ENCODE measurements around the gene MCF2L2.
"Not testable (repeated sequence)": the region's sequence is repeated elsewhere in the genome, so short reads cannot be mapped to it uniquely, and the experiment has no call there.

MCF2L2 gene

DNA sequence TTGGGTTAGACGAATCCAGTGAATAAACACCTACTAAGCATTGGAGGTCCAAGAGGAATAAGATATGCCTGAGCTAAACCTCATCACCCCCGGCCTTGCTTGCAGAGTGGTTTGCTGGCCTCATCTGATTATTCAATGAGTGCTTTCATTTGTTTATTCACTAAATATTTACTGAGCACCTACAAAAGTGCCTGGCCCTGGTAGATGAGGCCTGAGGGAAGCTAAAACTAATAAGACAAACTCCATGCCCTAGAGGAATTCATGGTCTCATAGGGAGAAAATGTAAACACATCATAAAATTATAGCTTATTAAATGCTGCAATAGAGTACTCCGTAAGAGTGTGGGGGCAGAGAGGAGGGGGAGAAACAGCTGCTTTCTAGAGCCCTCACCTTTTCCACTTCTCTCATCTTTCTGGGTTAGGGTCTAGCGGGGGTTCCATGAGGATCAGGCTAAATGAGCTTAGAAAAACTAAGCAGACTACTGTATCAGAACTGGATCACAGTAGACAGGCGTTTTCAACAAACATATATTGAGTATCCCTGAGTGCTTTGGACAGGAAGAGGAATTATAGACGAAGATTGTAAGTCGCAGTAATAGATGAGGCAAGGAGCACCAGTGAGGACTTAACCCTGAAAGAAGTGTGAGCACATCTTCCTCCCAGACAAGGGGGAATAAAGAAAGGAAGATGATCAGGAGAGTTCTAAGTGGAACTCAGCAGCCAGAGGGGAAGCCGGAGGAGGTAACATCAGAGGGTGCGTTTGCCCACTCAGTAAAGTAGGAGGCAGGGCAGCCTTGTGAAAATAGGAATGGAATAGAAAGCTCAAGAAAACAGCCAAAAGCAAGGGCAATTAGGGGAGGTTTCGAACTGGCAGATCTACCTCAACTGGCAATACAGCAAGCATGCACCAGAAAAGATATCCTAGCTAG lies 234.4 kb downstream of the MCF2L2 start:
- DNase-seq: no peak

DNA sequence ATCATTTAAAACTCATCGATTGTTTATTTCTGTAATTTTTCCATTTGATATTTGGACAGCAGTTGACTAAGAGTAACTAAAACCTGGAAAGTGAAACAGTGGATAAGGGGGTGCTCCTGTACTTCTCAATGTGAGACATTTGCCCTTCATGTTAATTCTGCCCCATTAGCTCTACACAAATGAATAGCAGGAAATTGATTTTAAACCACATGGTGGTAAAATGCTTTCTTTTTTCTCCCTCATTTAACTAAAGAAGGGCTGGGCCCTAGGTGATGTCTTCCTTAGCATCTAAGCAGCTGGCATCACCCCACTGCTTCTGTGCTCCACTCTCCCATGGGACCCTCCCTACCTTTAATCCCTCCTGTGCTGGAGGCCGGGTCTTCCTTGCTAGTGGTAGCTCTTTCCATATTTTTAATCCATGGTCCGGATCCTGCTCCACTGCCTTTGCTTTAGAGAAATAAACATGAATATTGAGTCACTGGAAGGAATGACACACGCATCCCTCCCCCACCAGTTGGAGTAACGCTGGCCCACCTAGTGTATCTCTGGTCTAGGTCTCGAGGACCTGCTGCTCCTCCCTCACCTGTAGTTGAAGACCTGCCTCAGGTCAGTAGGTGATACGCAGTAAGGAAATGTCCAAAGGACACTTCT lies 235.6 kb downstream of the MCF2L2 start:
- no peak for DNase-seq

DNA sequence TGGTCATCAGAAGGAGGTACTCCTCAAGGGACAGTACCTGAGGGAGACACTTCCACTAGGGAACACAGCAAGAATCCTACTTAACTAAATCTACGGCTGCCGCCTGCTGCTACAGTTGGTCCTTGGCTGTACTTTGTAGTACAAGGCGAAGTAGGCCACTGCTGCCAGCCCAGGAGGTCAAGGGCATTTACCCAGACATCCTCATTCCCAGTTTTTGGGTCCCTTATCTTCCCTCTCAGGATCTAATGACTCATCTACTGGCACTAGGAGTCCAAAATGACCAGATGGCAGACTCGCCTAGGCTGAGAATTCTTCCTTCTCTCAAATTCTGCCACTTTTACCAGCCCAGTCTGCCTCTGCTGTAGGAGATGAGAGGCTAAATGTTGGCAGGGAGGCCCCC lies 238.8 kb downstream of the MCF2L2 start:
- no peak for DNase-seq

DNA sequence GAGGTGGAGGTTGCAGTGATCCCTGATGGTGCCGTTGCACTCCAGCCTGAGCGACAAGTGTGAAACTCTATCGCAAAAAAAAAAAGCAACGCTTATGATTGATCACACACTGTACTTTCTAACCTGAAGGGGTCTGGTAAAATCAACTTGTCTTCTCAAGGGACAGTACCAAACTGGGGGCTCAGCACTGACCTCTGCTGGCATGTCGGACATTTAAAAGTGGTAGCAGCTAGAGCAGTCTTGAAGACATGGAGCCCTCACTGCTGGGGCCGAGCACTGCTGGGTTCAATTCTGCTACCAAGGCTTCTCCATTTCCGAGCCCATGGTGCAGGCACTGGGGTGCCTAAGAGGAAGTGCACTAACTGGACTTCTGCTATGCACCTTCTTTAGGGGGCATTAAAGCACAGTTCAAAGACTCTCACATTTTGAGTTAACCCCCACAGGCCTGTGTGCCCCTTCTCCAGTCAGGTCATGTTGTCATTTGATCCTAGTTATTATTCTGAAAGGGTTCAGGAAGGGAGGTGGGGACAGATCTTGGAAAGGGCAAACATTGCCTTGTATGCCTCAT lies 239.4 kb downstream of the MCF2L2 start:
- DNase-seq: no peak

DNA sequence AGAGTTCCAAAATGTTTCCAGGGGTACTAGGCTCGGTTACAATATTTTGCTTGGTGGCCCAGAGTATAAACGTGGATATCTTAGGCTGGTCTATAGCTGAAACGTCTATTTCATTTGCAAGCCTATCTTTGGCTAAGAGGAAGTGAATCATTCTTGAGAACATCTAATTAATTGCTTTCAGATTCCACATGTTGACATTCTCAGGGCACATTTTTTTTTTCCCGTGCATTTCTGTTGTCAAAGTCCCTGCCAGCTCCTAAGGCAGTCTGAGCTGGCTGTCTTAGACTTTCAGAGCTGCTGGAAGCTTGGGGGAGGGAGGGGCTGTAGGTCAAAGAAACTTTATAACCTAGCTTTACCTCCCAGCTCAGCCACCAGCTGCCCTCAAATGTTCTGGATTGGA lies 242.7 kb downstream of the MCF2L2 start:
- peak; percentile 53 for DNase-seq

DNA sequence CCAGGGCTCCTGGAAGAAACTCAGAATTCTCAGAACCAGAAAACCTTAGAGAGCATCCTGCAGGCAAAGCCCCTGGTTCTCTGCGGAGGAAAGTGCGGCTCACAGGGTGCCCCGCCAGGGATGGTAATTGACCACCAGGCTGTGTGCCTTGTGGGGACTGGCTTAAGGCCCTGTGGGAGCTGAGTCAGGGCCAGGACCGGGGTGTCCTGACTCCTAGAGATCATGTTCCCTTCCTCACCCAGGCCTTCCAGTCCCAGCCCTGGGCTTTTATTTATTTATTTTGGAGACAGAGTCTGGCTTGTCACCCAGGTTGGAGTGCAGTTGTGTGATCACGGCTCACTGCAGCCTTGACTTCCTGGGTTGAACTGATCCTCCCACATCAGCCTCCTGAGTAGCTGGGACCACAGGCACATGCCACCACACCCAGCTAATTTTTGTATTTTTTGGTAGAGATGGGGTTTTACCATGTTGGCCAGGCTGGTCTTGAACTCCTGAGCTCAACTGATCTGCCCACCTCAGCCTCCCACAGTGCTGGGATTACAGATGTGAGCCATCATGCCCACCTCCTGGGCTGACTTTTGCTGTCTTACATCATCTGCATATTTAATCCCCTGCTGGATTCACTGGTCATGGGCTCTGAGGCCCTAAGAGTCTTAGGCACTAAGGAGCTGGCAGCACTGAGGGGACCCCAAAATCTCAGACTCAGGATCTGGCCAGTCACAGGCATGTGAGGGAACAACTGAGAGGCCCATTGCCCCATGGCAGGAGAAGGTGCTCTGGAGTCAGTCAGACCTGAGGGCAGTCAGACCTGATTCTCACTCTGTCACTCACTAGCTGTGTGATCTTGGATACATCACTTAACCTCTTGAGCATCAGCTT lies 245.4 kb downstream of the MCF2L2 start:
- DNase-seq: no peak

DNA sequence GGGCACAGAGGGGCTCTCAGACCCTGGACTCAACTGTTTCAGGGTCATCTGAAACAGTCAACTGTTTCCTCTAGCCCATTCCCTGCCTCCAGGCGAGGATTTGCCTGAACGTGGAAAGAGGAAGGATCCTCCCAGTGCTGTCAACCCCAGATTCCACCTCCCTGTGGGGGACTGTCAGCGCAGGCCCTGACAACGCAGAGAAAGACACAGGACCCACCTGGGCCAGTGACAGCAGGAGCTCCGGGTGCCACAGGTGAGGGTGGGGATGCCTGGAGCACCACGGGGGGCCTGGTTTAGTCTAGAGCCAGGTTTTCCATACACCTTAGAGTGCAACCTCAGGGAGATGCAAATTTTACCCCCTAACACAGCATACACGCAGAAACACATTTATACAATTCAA lies 246.3 kb downstream of the MCF2L2 start:
- no peak for DNase-seq

DNA sequence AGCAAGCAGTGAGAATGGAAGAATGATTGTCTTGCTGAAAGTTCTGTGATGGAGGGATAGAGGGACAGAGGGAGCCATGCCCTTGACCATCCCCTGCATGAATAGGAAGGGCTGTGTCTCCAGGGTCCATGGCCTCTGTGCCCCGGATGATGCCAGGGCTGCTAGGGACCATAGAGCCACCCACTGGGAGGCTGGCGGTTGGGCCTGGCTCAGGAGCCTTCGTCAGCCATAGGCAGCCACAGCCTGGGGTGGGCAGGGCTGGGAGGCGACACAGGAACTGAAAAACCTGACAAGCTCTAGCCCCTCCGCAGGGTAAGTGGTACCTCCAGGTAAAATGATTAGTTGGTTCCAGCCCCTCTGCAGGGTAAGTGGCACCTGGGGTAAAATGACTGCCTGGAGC lies 246.8 kb downstream of the MCF2L2 start:
- DNase-seq: no peak

DNA sequence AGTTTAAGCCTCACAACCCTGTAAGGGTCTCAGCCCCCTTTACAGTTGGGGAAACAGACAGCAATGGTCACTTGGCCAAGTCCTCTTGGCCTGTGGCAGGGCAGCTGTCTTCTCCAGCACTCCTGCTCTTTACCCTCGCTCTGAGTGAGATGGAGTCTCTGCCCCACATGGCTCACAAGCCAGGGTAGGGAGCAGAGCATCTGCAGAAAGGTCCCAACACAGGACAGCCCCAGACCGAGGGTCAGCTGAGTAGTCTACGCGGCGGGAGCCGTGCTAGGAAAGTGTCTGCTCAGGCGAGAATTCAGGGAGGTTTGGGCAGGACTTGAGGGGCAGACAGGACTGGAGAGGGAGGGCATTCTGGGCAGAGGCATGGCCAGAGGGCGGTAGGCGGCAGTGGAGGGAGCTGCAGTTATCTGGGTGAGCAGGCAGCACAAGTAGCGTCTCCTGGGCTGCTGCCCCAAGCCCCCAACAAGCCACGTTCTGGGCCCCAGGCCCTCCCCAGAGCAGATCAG lies 247.6 kb downstream of the MCF2L2 start:
- DNase-seq: no peak

DNA sequence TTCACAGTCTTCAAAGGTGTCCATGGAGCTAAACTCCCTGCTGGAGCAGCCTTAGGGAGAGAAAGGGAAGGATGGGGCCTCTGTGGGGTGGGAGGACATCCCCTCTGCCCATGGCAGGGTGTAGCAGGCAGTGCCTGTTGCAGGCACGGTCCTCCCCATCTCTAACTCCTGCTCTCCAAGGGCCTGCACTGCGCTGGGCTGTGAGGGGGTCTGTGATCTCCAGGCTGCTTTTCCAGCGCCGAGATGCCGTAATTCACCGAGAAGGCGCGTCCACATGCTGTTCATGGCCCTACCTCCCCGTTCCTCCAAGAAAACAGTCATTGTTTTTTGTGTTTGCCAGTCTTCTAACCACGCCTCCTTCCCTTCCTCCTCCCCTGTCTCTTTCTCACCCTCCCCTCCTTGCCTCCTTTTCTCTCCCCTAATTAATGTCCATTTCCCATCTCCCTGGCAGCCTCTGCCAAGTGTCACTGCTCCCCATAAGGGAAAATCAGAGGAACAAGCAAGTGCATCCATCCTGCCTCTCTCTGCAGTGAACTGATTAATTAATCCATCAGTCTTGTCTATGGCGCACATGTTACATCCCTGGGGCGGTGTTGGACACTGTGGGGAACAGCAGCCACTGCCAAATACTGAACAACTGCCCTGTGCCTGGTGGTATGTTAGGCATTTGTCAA lies 248.2 kb downstream of the MCF2L2 start:
- DNase-seq: no peak

DNA sequence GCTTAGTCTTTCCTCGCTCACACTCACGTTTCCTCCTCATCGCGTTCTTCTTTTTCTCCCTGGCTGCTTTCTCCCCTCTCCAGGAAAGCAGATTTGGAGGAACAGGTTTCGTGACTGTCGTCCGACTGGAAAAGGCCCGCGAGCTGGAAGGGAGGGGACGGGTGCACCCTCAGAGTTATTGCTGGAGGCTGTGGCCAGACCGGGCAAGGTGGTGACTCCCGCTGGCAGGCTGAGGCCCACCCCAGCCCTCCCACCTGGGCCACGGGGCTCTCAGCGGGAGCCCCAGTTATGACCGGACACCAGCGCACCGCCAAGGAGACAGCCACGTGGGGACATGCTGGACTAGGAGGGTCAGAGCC lies 248.9 kb downstream of the MCF2L2 start:
- DNase-seq: not testable (repeated sequence)

DNA sequence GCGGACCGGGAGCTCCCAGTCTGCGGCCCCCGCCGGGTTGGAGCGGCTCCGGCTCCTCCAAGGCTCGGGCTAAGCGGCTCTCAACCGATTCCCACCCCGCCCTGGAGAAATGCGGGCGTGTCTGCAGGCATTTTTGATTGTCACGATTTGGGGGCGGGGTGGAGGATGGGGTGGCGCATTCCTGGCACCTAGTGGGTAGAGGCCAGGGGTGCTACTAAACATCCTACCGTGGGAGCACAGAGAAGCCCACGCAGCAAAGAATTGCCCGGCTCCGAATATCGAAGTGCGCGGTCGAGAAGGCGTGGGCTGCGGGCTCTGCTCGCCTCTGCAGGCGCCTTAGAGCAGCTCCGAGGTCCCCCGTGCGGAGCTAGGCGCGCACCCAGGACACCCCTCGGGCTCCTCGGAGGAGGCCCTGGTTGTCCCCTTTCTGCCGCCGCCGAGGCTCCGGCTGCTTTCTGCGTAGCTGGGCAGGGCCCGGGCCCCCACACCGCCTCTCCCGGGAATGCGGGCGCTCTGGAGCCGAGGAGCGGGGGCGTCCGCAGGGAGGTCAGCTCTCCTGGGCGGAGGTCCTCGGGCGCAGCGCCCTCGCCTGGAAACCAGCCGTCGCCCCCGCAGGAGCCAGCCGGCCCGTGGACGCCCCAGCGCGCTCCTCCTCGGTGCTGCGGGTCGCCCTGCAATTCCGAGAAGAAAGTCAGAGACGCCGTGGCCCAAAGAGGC lies 249.4 kb downstream of the MCF2L2 start:
- DNase-seq: no peak

DNA sequence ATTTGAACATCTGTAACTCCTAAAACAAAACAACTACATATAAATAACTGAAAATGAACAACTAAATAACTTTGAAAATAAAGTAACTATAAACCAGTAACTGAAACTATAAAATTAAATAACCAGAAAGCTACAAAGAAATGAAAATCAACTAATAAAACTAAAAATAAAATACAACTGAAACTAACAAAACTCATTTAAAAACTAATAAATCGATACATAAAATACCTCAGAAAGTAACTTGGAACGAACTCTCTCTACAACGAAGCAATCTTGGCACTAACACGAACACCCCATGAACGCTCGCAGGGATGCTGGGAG lies 249.9 kb downstream of the MCF2L2 start:
- DNase-seq: no peak

DNA sequence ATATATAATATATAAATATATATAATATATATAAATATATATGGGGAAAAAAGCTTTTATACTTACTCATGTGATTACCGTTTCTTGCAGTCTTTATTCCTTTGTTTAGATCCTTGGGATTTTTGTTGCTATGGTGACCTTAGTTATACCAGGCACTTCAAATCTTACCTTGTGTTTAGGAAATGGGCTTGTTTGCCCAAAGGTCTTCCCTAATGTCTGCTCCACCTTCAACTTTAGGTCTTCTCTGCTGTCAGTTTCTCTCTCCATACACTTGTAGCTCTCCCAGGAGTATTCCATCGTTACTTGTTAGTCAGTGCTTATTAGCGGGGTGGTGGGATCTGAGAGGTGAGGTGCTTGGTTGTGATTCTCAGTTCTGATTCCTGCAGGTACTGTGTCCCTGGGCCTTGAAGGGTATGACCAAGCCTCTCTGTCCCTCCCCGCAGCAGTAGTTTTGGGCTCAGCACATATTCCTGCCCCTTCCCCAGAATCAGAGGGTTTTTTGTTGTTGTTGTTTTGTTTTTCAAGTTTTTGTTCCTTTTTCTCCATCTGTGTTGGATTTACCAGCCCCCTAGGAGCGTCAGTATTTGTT lies 256.3 kb downstream of the MCF2L2 start:
- no peak for DNase-seq

DNA sequence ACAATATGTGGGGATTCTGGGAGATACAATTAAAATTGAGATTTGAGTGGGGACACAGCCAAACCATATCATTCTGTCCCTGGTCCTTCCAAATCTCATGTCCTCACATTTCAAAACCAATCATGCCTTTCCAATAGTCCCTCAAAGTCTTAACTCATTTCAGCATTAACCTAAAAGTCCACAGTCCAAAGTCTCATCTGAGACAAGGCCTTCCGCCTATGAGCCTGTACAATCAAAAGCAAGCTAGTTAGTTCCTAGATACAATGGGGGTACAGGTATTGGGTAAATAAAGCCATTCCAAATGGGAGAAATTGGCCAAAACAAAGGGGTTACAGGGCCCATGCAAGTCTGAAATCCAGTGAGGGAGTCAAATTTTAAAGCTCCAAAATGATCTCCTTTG lies 260.4 kb downstream of the MCF2L2 start:
- DNase-seq: not testable (repeated sequence)

DNA sequence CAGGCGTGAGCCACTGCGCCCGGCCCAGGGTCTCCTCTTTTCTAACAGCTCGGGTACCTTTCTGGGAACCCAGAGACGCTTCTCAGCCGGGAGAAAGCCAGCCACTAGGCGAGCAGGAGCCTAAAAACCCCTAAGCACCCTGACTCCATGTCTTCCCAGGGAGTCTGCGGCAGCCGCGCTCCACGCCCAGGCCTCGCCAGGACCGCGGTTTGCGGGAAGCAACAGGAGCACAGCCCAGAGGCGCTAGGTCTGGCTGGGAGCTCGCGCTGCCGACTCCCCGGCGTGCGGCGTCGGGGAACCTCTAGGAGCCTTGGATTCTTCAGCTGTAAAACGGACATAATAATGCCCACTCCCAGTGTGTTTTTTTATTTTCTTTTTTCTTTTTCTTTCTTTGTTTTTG lies 264.9 kb downstream of the MCF2L2 start:
- DNase-seq: no peak

DNA sequence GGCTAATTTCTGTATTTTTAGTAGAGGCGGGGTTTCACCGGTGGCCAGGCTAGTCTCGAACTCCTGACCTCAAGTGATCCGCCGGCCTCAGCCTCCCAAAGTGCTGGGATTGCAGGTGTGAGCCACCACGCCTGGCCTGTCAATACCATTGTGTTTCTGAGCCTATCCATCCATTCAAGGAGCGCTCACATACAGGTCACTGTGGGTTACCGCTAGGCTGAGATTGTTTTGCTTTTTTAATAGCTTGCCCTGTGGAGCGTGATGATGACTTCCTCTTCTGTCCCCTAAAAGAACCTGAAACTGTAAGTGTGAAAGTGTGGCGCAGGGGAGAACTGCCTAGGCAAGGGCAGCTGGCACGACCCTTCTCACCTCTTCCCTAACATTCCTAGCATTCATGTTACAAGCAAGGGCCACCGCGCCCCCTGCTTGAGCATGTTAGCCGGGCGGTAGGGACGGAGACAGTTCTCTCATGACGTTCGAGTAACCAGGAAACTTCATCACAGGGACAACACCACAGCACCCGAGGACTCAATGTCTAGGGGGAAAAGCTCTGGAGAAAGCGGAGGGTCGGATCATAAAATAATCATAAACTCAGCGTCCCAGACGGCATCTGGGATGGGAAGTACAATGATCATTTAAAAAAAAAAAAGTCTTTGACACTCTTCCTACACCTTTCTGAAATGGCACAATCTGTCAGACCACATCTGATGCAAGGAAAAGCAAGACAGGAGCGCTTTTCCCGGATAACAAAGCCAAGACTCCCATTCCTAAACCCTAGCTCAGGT lies 266.7 kb downstream of the MCF2L2 start:
- no peak for DNase-seq

DNA sequence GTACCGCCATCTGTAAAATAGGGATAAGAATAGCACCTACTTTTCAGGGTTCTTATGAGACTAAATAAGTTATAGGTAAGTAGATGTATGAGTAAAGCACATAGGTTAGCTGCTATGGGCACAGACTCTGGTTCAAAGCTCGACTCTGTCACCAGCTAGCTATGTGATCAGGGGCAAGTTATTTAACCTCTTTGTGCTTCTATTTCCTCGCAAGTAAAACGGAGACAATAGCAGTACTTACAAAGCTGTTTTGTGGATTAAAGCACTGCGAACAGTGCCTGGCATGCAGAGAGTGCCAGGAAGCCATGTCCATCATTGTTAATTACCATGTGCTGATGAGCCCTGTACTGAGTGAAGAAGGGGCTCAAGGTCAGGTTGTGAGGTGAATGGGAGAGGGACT lies 267.8 kb downstream of the MCF2L2 start:
- DNase-seq: no peak

DNA sequence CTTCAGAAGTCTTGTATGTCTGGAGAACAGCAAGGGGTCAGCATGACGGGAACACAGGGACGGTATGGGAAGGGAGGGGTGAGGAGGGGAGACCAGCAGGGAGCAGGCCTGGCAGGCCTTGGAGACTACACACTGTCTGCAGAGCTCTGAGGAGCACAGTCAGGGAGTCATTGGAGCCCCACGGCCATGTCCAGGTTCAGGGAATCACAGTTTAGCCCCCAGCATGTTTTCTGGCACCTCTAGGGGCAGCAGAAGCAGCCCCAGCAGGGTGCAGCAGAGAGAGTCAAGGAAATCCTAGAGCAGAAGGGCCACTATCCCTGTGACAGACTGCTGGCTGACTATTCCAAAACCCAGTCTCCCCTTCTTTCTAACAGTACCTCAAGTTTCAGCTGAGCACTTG lies 269.1 kb downstream of the MCF2L2 start:
- DNase-seq: no peak

DNA sequence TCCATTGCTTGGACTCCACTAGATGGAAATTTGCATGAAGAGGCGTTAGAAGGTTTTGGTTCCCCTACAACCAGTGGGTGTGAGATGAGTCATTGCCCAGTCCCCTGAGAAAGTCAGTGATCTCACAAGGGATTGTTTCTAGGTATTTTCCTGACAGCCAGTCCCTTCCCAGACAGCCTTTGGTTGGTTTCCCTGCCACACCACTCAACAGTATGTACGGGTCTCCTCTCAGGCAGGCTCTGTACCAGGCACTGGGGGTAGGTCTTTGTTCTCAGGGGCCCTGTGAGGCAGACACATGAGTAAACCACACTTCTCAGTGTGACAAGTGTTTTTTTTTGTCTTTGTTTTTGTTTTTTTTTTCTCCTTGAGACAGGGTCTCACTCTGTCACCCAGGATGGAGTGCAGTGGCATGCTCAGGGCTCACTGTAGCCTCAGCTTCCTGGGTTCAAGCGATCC lies 269.8 kb downstream of the MCF2L2 start:
- no peak for DNase-seq

DNA sequence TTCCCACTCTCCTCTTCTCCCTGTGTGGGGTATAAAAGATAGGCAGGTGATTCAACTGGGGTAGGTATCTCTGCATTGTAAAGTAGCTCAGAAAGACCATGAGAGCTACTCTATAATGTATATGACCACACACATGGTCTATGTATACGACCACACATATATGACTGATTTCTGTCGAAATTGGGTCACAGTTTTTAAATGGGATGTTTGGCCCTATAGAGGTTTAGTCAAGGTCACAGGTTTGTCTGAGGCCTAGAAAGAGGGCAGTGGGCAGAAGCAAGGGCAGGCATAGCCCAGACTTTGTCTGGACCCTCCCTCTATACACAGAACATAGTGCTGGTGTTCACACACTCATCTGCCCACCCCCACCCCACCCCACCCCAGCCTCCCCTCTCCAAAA lies 270.3 kb downstream of the MCF2L2 start:
- DNase-seq: no peak
